KOPT-K1 (cell line): ENCODE results near the gene MTCP1.

Source experiments
- H3K27ac ChIP-seq: fragments of 200-600 bp; sonication (generic); 2 replicates; pipeline ENCODE4 v1.5.1; 2016; ENCODE audit warnings: antibody characterized with exemption, mild to moderate bottlenecking, low read depth, low read length; ENCODE audit not compliant: poor library complexity, severe bottlenecking
- H3K36me3 ChIP-seq: fragments of 200-600 bp; sonication (generic); 2 replicates; pipeline ENCODE4 v1.5.1; 2017; ENCODE audit warnings: antibody characterized with exemption, mild to moderate bottlenecking, low read length, moderate library complexity; ENCODE audit not compliant: insufficient read depth
- H3K9me3 ChIP-seq: fragments of 200-600 bp; sonication (generic); 2 replicates; pipeline ENCODE4 v1.5.1; 2017; ENCODE audit warnings: antibody characterized with exemption, low read length, mild to moderate bottlenecking; ENCODE audit not compliant: insufficient read depth, poor library complexity, severe bottlenecking

MTCP1 gene

GRCh38 chrX:155070975-155071693 is at the start of gene MTCP1, which contains the start of the genes BRCC3 and CMC4:
Gene MTCP1, minus strand, starts transcription at chrX:155071136. Its CDS starts 5,126 bp downstream, at chrX:155066010.
Gene BRCC3, plus strand, starts transcription at chrX:155071508. Its CDS starts 20 bp downstream, at chrX:155071528.
Gene CMC4, minus strand, starts transcription at chrX:155071136. Its CDS starts 7,113 bp downstream, at chrX:155064023.
- H3K36me3 ChIP-seq, result peaks cover 31% of the 10 kb centered on the region
- H3K27ac ChIP-seq, result peak within 1 kb of the TSS; percentile 87
- H3K9me3 ChIP-seq, result no peaks in the 10 kb centered on the region

GRCh38 chrX:155115174-155115819 is 44.4 kb upstream of the MTCP1 start:
- H3K9me3 ChIP-seq, result peaks cover 5% of the 10 kb centered on the region
- no peak overlapping the region for H3K27ac ChIP-seq
- peaks cover 35% of the 10 kb centered on the region for H3K36me3 ChIP-seq

DNA sequence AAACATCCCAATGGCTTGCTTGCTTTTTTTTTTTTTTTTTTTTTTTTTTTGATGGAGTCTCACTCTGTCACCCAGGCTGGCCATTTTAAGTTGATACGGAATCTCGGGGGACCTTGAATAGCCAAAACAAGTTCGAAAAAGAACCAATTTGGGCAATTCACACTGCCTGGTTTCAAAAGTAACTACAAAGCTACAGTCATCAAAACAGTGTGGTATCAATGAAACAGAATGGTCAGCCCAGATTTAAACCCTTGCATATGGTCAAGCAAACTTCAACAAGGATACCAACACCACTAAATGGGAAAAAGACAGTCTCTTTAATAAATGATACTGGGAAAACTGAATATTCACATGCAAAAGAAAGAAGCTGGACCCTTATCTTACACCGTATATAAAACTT is 42.2 kb upstream of the MTCP1 start:
- peaks cover 29% of the 10 kb centered on the region for H3K36me3 ChIP-seq
- no peak overlapping the region for H3K27ac ChIP-seq
- H3K9me3 ChIP-seq, result peaks cover 5% of the 10 kb centered on the region

GRCh38 chrX:155112171-155112570 is 41.2 kb upstream of the MTCP1 start:
- Histone ChIP-seq H3K27ac (no peak overlapping the region), H3K36me3 (peaks cover 33% of the 10 kb centered on the region), H3K9me3 (peaks cover 5% of the 10 kb centered on the region)

- Histone ChIP-seq H3K36me3 (peaks cover 36% of the 10 kb centered on the region), H3K27ac (no peak overlapping the region), H3K9me3 (peaks cover 5% of the 10 kb centered on the region)
Observed at GRCh38 chrX:155108427-155108826, 37.5 kb upstream of the MTCP1 start.

DNA sequence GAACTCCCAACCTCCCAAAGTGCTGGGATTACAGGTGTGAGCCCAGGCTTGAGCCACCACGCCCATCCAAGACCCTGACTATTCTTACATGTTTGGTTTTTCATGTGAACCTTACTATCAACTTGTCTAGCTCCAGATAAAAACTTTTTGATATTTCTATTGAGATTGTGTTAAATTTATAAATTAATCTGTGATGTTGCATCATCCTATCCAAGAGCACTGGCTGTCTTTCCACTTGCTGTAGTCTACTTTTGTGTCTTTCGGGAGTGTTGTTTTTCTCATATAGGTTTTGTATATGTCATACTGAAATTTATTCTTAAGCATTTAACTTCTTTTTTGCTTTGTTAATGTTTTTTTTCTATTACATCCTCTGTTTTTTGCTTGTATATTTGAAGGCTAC is 35.0 kb upstream of the MTCP1 start:
- Histone ChIP-seq H3K36me3 (peaks cover 44% of the 10 kb centered on the region), H3K27ac (no peak overlapping the region), H3K9me3 (no peaks in the 10 kb centered on the region)

GRCh38 chrX:155094468-155095061 is 23.6 kb upstream of the MTCP1 start:
- H3K36me3 ChIP-seq, result peaks cover 62% of the 10 kb centered on the region
- H3K9me3 ChIP-seq, result no peaks in the 10 kb centered on the region
- H3K27ac ChIP-seq, result no peak overlapping the region

GRCh38 chrX:155086961-155087735 is 16.2 kb upstream of the MTCP1 start:
- H3K27ac ChIP-seq, result no peak overlapping the region

GRCh38 chrX:155086202-155086840 is 15.4 kb upstream of the MTCP1 start:
- Histone ChIP-seq H3K36me3 (peaks cover 64% of the 10 kb centered on the region), H3K27ac (no peak overlapping the region), H3K9me3 (no peaks in the 10 kb centered on the region)

More at GRCh38 chrX:155086961-155087735, 16.2 kb upstream of the MTCP1 start:
- peaks cover 62% of the 10 kb centered on the region for H3K36me3 ChIP-seq
- H3K9me3 ChIP-seq, result no peaks in the 10 kb centered on the region

DNA sequence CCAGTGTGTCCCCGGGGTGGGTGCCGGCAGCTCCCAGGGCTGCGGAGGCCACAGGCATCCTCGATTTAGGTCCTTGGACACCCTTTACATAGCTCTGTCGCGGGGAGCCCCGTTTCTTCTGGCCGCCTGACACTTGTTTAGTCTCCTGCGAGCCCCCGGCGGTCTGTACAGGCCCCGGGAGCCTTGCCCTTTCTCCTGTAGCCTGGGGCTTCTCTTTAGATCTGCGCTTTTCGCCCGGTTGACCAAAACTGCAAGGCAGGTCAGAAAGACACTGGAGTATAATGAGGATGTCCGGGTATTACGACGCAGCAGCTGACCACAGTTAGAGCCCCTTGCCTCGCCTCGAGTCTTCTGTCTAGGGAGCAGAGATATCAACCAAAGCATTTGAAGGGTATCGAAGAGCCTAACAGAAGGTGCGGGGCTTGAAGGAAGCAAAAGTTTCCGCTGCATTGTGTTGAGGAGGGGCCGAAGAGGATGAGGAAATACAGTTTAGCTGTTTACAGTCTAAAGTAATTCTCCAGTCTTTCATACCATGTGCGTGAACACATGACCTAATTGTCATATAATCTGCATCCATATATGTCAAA is 851 bp upstream of the MTCP1 start:
- Histone ChIP-seq H3K27ac (peak overlapping the region; percentile 87), H3K36me3 (peaks cover 38% of the 10 kb centered on the region), H3K9me3 (no peaks in the 10 kb centered on the region)

DNA sequence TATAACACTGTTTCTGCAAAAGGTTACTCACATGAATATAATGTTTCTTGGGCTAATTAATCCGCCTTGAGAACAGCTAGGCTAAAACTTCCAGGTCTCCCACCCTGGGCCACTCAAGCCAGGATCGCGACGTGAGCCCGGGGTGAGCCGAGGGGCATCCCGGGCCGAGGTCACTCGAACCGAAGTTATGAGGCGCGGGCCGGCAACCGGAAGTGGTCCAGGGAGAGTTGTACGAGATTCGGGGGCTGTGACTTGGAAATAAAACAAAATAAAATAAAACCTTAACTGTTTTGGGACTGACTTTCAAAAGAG is 317 bp downstream of the MTCP1 start:
- H3K36me3 ChIP-seq, result peaks cover 26% of the 10 kb centered on the region
- peak overlapping the region; percentile 67 for H3K27ac ChIP-seq
- no peaks in the 10 kb centered on the region for H3K9me3 ChIP-seq

- peak overlapping the region; percentile 67 for H3K27ac ChIP-seq
- no peaks in the 10 kb centered on the region for H3K9me3 ChIP-seq
- peaks cover 20% of the 10 kb centered on the region for H3K36me3 ChIP-seq
Observed at GRCh38 chrX:155070038-155070437, 898 bp downstream of the MTCP1 start.

DNA sequence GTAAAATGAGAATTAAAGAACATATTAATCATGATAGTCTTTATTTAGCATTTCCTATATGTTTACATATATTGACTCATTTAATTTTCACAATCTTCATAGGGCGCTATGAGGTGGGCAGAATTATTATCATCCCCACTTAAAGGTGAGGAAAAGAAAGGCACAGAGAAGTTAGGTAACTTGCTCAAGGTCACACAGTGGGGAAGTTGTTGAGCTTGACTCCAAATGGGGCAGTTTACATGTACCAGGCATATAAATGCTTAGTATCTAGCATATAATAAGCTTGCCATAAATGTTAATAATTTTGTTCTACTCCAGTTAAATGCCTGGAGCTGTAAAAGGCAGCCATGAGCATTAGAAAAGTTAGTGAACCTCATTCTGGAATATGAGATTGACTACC is 1.5 kb downstream of the MTCP1 start:
- Histone ChIP-seq H3K27ac (no peak overlapping the region), H3K9me3 (no peaks in the 10 kb centered on the region), H3K36me3 (peaks cover 18% of the 10 kb centered on the region)

DNA sequence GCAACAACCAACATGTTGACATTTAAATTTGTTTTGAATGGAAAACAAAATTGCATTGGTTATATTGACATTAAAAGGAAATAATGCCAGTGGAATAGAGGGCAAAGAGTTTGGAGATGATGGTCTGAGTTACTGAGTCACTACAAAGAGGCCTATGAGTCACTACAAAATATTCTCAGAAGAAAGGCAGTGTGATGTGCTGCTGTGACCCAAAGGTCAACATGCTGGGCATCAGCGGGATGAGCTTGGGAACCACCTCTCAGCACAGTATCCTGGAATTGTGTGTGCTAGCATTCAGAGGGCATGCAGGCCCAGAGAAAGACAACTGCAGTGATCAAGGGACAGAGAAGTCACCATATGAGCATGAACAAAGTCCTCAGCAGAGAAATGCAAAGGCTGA is 2.8 kb downstream of the MTCP1 start:
- Histone ChIP-seq H3K9me3 (no peaks in the 10 kb centered on the region), H3K27ac (no peak overlapping the region), H3K36me3 (peaks cover 5% of the 10 kb centered on the region)
